Measurements from ENCODE around the gene DCPS.

DCPS gene

GRCh38 chr11:126328938-126329643 is 25.2 kb downstream of the DCPS start:
- DNase-seq, result no peak

DNA sequence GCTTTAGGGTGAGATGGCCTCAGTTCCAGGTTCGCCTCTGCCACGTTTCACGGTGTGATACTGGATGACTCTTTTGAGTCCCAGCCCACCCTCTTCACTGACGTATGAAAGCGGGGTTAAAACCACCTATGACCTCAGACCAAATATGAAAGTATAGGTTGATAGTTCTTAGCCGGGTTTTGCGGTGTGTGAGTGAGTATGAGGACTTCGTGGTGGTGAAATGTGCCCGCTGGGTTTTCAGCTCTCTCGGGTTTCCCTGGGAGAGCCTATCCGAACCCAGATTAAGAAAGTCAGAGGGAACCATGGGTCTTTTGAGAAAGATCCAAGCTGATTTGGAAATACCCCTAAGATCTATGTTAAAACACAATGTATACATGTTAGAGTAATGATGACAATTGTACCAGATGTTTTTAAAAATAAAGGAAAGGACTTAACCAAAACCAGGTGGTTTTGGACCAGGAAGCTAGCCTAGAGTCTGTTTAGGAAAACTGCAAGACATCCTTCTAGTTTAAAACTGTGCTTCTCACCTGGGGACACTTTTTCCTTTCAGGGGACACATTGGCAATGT is 25.9 kb downstream of the DCPS start:
- no peak for DNase-seq

- DNase-seq, result no peak
Measured at GRCh38 chr11:126331286-126331685, 27.4 kb downstream of the DCPS start.

DNA sequence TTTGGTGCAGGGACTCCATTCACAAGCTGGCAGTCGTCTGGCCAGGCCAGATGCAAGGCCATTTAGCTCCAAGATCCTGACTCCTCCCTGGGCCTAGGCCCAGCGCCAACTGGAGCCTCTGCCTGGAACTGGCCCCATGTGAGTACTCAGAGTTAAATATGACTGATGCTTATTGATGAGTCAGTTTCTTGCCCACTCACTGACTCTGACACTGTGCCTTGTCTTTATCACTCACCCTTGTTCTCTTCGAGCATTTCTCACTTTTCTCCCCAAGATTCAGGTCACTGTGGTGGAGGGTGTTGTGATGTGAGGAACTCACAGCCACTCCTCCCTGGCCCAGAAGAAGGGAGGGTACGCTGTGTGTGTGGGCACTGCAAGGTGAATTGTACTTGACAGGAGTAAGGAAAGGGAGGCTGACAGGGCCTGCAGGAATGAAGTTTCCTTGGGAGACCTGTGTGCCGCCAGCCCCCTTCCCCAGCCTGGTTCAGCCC is 28.4 kb downstream of the DCPS start:
- DNase-seq, result no peak

DNA sequence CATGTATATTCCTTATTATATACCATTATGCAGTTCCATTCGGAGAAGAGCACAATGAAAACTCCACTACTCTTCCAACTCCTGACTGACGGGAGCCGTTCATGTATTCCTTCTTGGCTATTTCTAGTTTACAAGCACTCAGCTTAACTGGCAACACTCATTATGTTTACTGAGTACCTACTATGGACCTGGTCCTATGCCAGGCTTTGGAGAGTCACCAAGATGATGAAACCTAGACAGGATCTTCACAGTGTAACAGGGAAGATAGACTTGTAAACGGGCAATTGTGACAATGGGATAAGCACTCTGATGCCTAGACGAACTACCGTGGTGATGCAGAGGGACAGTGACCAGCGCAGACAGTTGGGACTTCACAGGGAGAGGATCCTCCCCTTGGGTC is 29.3 kb downstream of the DCPS start:
- DNase-seq, result no peak

- no peak for DNase-seq
Measured at GRCh38 chr11:126334659-126335462, 31.0 kb downstream of the DCPS start.

DNA sequence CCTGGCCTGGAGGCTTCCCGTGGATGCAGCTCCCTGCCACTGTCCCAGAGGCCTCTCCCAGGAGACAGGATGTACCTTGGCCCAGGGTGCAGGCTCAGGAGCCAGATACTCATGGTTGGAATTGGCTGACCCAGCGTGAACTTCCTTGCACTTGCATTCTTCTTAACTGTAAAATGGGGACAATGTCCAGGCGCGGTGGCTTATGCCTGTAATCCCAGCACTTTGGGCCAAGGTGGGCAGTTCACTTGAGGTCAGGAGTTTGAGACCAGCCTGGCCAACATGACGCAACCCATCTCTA is 31.6 kb downstream of the DCPS start:
- no peak for DNase-seq

- no peak for DNase-seq
Measured at GRCh38 chr11:126336138-126336541, 32.3 kb downstream of the DCPS start.

GRCh38 chr11:126336671-126337101 is 32.8 kb downstream of the DCPS start:
- DNase-seq, result no peak

DNA sequence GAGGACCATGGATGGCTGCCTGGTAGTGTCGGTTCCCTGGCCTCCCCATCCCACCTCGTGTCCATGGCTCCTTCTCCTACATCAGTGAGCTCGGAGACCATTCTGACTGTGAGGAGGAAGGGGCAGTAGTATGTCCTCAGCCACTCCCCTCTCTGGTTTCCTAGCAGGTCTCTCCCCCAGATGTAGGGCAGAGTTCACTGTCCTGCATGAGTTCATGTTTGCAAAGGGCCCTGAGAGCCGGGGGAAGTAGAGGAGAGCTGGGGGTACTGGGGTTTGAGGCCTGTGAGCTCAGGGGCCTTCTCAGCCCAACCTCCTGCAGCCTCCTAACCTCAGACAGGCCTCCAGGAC is 33.2 kb downstream of the DCPS start:
- no peak for DNase-seq

DNA sequence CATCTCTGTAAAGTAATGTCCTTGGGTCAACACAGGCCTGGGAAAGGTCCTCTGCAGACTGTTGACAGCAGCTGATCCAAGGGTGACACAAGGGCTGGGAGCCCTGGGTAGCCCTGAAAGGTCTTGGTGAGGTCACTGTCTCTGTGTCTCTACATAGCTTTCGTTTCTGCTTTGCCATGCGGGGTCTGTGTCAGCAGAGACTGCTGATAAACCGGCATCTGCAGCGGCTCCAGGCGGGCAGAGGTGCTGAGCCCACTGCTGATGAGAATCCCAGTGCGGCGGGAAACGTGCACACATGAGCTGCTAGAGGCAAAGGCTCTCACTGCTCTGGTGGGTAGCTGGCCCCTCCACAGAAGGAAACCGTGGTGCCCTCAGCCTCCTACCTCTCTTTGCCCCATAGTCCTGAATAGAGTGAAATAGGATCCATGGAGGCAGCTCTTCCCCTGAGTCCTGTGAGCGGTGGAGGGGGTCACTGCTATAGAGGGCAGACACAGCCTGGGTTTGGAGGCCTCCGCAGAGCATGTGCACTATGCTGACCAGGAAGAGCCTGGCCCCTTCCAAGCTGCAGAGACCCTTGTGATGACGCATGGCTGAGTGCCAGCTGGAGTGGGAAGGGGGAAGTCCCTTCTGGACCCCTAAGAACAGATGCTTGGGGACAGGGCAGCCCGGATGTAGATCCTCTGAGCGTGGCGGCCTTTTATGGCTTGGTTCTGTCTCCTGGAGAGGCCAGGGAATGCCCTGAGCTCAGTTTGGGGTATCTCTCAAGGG is 33.8 kb downstream of the DCPS start:
- no peak for DNase-seq

DNA sequence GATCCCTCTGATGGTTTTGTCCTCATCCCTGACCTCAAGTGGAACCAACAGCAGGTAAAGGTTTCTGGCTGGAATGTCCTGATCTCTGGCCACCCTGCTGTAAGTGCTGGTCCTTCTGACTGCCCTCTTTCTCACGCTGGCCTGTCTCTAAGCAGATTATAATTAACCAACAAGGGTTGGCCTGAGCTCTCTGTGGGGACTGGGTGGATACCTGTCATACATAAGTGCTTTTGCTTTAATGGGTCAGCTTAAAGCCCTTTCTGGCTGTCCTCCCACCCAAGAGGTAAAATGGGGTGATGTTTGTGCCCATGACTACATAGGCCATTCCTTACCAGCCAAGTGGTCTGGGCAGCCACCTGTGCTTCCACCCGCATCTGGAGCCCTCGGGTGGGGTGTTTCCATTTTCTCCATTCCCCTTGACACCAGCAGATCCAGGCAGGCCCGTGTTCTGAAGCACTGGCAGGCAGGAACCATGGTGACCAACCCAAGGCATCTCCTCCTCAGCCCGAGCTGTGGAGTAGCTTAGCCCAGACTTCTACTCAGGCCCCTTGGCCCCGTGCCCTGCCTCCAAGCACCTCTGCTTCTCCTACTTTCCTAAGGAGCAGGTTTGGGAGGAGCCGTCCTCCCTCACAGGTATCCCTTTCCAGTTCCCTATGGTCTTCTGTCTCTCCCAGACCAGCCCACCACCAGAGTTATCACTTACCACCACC is 34.6 kb downstream of the DCPS start:
- no peak for DNase-seq

DNA sequence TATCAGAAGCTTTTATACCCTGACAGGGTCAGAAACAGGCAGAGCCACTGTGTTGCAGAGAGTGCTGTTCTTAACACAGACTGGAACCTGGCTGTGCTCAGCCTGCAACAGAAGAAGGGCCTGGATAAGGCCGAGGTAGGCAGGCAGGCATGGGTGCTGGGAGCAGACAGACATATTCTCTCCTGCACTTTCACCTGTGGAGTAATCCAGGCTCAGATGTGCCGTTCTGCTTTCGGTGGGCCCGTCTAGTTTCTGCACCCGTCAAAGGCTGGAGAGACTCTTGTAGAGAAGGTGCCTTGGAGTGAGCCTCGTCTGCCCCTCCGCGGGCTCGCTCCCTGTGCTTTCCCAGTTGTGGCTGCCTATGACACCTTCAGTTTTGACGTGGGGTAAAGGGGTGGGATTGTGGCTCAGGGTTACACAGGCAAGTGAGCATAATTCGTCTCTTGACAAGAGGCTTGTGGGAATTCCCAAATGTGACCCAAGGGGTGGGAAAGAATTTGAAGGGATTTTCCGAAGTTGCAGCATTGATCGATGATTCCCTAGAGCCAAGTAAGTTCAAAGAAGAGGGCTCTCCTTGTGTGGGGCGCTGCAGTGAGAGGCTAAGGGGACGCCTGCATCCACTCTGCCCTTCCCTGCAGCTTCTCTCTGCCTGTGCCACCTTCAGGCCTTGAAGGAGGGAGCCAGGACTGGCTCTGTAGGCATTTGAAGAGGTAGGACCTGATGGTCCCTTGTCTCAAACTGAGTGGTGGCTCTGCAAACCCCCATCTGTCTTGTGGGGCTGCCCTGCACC is 35.4 kb downstream of the DCPS start:
- no peak for DNase-seq

DNA sequence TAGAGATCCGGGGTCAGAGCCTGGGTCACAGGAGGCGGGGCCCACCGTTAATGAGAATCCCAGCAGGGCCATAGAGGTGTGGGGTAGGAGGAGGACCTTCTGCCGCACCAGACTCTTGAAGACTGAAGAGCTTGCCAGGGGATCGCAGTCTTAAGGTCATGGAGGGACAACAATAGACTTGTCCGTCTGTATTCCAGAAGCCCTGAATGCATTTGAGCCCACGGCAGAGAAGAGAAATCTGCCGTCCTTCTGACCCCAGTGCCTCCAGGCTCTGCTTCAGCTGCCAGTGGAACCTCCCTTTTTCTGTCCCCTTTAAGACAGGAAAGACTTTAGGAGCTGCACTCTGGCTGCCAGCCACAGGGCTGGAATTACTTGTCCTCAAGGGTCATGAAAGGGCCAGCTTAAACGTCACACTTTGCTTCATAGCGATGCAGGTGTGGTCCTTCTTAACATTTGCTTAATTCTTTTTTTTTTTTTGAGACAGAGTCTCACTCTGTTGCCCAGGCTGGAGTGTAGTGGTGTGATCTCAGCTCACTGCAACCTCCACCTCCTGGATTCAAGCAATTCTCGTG is 36.1 kb downstream of the DCPS start:
- DNase-seq, result no peak

DNA sequence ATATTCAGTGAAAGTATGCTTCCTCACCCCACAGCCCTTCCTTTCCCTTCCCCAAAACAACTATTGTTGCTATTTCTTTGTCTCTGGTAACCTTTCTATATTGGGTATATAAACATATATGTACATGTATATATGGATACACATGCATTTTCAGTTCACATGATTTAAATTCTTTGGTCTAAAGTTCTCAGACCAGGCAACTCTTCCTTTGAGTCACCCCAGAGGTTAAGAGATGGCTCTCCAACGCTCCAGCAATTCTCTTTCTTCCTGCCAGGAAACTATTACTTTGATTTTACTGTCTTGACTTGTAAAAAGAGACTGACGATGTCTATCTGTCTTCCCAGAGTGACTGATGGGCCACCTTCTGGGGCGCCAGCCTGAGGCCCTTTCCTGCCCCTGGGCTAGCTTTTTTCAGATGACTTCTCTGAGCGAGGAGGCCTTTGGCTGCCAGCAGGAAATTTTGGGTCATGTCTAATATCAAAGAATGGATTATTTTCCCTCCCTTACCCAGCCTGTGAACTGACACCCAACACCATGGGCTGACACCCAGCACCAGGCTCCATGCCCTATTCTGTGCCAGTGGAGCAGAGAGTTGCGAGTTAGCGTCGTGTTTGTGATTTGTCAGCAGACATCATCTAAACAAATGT is 37.2 kb downstream of the DCPS start:
- DNase-seq, result no peak

GRCh38 chr11:126341760-126342161 is 37.9 kb downstream of the DCPS start:
- no peak for DNase-seq

- DNase-seq, result no peak
Measured at GRCh38 chr11:126343051-126343450, 39.2 kb downstream of the DCPS start.

DNA sequence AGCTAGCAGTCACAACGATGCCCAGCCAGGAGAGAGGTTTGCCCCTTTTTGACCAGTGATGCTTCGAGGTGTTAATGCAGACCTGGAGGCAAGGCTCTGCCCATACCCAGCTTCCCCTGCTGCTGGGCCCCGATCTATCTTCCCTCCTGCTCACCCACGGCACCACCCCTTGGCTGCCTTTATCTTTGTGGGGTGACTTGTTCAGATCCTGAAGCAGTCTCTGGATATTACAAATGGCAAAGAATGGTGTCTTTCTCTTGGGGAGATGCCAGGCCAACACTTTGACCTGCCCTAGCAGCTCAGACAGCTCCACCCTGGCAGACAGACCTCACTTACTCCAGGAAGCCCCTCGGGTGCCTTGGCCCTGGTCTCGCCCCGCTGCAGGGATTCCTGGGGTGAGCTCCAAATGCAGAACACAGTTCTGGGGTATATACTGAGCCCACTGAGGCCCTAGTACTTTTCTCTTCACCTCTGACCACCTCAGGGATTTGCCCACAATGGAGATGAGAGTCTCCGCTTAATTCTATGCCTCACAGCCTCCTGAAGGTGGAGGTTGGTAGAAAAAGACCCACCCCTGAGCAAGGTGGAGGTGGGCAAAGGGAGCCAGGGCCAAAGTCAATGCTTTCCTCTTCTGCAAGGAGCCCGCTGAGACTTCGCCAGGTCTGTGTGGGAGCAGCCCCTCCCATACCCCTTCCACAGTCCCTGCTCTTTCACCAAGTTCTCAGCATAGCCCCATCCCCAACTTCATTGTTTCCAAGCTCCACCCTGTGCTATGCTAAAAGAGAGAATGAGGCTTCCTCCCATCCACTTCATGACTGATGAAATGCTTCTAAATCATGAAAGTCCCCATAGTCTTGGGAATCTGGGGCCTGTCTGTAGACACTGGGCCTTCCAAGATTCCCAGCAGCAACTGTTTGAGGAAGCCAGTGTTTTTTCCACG is 40.6 kb downstream of the DCPS start:
- DNase-seq, result no peak

GRCh38 chr11:126345283-126345682 is 41.4 kb downstream of the DCPS start:
- no peak for DNase-seq
